ENCODE measurements around the gene KDELR3. TPM values are rescaled to one million over a fixed set of nuclear protein-coding genes. Genes with fewer than 3 reads are reported as not detected.
A peak's percentile ranks its signal among the peaks of the same experiment; 100 is the strongest.

KDELR3 gene
- total and polyA plus RNA-seq, 10 of the 15 experiments (the other 5 are each of a cell fraction or from before 2014, with no cell fraction given) = 0.15 to 0.98 (median 0.25) TPM; not detected in 1

GRCh38 chr22:38504731-38505540 lies 37.0 kb downstream of the KDELR3 start (continued):
- TF ChIP-seq MXI1 (IDR thresholded peaks at IDR 0.05; ENCODE audit: low read depth, low read length) = no peak
- peak; percentile 63 for TF ChIP-seq POLR2A (IDR thresholded peaks at IDR 0.05; ENCODE audit: low read depth, low read length)
- no peak for TF ChIP-seq SMARCA5 (IDR thresholded peaks at IDR 0.05)
- TF ChIP-seq PBX3 (IDR thresholded peaks at IDR 0.05; ENCODE audit: insufficient replicate concordance, low read depth, low read length) = no peak
- TF ChIP-seq PAX8 (IDR thresholded peaks at IDR 0.05) = no peak
- no peak for TF ChIP-seq BCL11A (IDR thresholded peaks at IDR 0.05; ENCODE audit: low read depth, low read length)
- no peak for TF ChIP-seq RELA (IDR thresholded peaks at IDR 0.05; ENCODE audit: borderline replicate concordance, partially characterized antibody)
- TF ChIP-seq, protein P1, sequence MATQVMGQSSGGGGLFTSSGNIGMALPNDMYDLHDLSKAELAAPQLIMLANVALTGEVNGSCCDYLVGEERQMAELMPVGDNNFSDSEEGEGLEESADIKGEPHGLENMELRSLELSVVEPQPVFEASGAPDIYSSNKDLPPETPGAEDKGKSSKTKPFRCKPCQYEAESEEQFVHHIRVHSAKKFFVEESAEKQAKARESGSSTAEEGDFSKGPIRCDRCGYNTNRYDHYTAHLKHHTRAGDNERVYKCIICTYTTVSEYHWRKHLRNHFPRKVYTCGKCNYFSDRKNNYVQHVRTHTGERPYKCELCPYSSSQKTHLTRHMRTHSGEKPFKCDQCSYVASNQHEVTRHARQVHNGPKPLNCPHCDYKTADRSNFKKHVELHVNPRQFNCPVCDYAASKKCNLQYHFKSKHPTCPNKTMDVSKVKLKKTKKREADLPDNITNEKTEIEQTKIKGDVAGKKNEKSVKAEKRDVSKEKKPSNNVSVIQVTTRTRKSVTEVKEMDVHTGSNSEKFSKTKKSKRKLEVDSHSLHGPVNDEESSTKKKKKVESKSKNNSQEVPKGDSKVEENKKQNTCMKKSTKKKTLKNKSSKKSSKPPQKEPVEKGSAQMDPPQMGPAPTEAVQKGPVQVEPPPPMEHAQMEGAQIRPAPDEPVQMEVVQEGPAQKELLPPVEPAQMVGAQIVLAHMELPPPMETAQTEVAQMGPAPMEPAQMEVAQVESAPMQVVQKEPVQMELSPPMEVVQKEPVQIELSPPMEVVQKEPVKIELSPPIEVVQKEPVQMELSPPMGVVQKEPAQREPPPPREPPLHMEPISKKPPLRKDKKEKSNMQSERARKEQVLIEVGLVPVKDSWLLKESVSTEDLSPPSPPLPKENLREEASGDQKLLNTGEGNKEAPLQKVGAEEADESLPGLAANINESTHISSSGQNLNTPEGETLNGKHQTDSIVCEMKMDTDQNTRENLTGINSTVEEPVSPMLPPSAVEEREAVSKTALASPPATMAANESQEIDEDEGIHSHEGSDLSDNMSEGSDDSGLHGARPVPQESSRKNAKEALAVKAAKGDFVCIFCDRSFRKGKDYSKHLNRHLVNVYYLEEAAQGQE (IDR thresholded peaks at IDR 0.05; ENCODE audit: low read depth, low read length) = no peak
- TF ChIP-seq PRDM15 (CRISPR knock-in tag; IDR thresholded peaks at IDR 0.05) = no peak
- TF ChIP-seq CREB1 (IDR thresholded peaks at IDR 0.05; ENCODE audit: low read depth) = peak; percentile 79
- no peak for TF ChIP-seq YBX1 (IDR thresholded peaks at IDR 0.05)
- TF ChIP-seq ELK1 (IDR thresholded peaks at IDR 0.05; ENCODE audit: low read depth, low read length) = no peak
- TF ChIP-seq, protein P2, sequence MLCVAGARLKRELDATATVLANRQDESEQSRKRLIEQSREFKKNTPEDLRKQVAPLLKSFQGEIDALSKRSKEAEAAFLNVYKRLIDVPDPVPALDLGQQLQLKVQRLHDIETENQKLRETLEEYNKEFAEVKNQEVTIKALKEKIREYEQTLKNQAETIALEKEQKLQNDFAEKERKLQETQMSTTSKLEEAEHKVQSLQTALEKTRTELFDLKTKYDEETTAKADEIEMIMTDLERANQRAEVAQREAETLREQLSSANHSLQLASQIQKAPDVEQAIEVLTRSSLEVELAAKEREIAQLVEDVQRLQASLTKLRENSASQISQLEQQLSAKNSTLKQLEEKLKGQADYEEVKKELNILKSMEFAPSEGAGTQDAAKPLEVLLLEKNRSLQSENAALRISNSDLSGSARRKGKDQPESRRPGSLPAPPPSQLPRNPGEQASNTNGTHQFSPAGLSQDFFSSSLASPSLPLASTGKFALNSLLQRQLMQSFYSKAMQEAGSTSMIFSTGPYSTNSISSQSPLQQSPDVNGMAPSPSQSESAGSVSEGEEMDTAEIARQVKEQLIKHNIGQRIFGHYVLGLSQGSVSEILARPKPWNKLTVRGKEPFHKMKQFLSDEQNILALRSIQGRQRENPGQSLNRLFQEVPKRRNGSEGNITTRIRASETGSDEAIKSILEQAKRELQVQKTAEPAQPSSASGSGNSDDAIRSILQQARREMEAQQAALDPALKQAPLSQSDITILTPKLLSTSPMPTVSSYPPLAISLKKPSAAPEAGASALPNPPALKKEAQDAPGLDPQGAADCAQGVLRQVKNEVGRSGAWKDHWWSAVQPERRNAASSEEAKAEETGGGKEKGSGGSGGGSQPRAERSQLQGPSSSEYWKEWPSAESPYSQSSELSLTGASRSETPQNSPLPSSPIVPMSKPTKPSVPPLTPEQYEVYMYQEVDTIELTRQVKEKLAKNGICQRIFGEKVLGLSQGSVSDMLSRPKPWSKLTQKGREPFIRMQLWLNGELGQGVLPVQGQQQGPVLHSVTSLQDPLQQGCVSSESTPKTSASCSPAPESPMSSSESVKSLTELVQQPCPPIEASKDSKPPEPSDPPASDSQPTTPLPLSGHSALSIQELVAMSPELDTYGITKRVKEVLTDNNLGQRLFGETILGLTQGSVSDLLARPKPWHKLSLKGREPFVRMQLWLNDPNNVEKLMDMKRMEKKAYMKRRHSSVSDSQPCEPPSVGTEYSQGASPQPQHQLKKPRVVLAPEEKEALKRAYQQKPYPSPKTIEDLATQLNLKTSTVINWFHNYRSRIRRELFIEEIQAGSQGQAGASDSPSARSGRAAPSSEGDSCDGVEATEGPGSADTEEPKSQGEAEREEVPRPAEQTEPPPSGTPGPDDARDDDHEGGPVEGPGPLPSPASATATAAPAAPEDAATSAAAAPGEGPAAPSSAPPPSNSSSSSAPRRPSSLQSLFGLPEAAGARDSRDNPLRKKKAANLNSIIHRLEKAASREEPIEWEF (IDR thresholded peaks at IDR 0.05; ENCODE audit: insufficient replicate concordance, low read depth, low read length) = no peak
- TF ChIP-seq NR2F1 (conservative IDR thresholded peaks at IDR 0.05) = peak; percentile 62; the same call in 1 of the 2 replicates
